Motor neuron (in vitro differentiated cells): ENCODE results near the gene RGSL1. TPM values are rescaled to one million over a fixed set of nuclear protein-coding genes. Genes with fewer than 3 reads are reported as not detected.

Experiments used
- ATAC-seq, 8 experiments: fragments of 200-7000 bp; cut with Tn5 transposase; replicated peaks in 6 of 8; 2 replicates each; pipeline ENCODE4 v1.8.0; 2021; ENCODE audit warnings: mild to moderate bottlenecking in 8 of 8, moderate library complexity in 8 of 8
- H3K27ac ChIP-seq, 2 donors: fragments of 250-450 bp; sonication (Bioruptor Pico); 2 replicates each; pipeline ENCODE4 v1.9.0; 2021; ENCODE audit warnings: antibody characterized with exemption in 2 of 2, mild to moderate bottlenecking in 2 of 2, moderate library complexity in 1 of 2
- H3K4me1 ChIP-seq, 2 donors: fragments of 250-450 bp; sonication (Bioruptor Pico); replicated peaks in 1 of 2; 2 replicates each; pipeline ENCODE4 v1.6.1; 2021; ENCODE audit warnings: antibody characterized with exemption in 2 of 2, mild to moderate bottlenecking in 2 of 2, moderate library complexity in 1 of 2
- H3K4me3 ChIP-seq, 5 donors: fragments of 250-450 bp; sonication (Bioruptor Pico); 2 replicates each; pipeline ENCODE4 v1.9.0; 2021; ENCODE audit warnings: antibody characterized with exemption in 5 of 5, mild to moderate bottlenecking in 5 of 5, moderate library complexity in 4 of 5
- WGBS, 10 experiments: fragments of 450-650 bp; shearing (Covaris generic); methylation state at CpG; one replicate each; pipeline ENCODE4 v1.0.0; 2022; 5-methylcytosine and 5-hydroxymethylcytosine counted together
- in situ Hi-C, 9 experiments: fragments of 400-800 bp; cut with MboI; loops; one replicate each; pipeline ENCODE4 v1.15.0; 2021; ENCODE audit warnings: low sequenced_read_pairs in 9 of 9, low pct_unique_long_range_greater_than_20kb in 2 of 9; ENCODE audit not compliant: unreplicated experiment in 9 of 9
- total RNA-seq, 8 experiments: library from RNA; unstranded; fragments of 300-600 nt; gene quantifications; 2 replicates each; pipeline versions ENCODE4 v1.2.3 to v1.2.4, GENCODE V29; 2022

RGSL1 gene
- total RNA-seq, 8 experiments from 2014 or later, result 0.17 to 2.2 (median 0.21) TPM; not detected in 3

DNA sequence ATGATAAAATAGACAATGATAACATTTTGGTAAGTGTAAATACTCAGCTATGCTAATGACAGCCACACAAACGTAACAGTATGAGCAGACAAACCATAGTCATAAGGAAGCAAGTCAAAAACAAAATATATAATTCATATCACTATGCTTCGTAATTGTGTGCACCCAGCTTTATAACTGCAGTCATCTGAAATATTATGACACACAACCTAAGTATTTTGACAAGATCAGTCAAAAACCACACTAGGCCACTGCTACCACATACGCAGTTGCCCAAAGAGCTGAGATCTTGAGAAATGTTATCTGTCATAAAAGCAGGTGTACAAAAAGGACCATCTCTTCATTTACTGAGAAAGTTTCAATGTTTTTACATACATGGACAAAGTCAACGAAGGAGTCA lies 113.1 kb downstream of the RGSL1 start:
- Histone ChIP-seq H3K4me1 (peaks cover 0 to 11% of the 10 kb centered on the region in 2 donors), H3K27ac (no peak overlapping the region), H3K4me3 (no peak overlapping the region)
- ATAC-seq, result no peak
- in situ Hi-C loops, result no loop called here
- WGBS, 10 experiments, result 32 to 88% (median 71%) methylated on average over 3 to 4 of the region's 4 CpGs

DNA sequence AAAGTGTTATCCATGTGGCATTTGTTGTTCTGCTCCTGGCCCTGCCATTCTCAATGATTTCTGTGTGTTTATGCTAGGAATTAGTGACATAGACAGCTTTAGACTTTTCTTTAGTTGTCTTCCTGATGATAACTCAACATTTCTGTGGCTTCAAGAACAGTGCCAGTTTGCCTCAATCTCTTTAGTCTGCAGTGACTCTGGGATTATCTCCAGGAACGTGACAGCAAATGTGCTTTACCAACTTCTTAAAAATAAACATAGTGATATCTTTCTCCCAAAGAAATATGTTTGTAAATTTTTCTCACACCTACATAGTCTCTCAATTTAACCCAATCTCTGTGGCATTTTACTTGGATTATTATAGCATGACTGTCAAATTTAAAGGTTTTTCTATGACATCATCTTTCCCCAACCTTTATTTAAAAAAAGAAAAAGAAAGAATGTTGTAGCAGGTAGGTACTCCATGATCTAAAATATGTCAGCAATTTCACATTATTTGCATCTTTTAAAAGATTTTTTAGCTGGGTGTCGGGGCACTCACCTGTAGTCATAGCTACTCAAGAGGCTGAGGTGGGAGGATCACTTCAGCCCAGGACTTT lies 114.6 kb downstream of the RGSL1 start:
- H3K27ac ChIP-seq, result no peak overlapping the region
- in situ Hi-C loops, result no loop called here
- 0 to 100% (median 79%) methylated on average over 1 to 2 of the region's 2 CpGs for WGBS, 10 experiments
- peaks cover 0 to 11% of the 10 kb centered on the region in 2 donors for H3K4me1 ChIP-seq
- no peak for ATAC-seq
- H3K4me3 ChIP-seq, result no peak overlapping the region

DNA sequence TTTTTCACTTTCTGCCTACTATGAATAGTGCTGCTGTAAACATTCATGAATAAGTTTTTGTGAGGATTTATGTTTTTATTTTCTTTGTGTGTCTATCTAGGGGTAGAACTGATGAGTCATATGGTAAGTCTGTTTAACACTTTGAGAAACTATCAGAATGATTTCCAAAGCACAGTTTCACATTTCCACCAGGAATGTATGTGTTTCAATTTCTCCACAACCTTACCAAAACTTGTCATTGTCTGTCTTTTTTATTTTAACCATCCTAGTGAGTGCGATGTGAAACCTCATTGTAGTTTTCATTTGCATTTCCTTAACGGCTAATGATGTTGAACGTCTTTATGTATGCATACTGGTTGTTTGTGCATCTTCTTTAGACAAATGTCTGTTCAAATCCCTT lies 115.6 kb downstream of the RGSL1 start:
- in situ Hi-C loops, result no loop called here
- ATAC-seq, result no peak
- Histone ChIP-seq H3K4me1 (peaks cover 0 to 3% of the 10 kb centered on the region in 2 donors), H3K4me3 (no peak overlapping the region), H3K27ac (no peak overlapping the region)
- 51 to 85% (median 66%) methylated on average over 3 of the region's 3 CpGs; no CpG with 5 or more reads in 1 of the 10 experiments for WGBS, 10 experiments

DNA sequence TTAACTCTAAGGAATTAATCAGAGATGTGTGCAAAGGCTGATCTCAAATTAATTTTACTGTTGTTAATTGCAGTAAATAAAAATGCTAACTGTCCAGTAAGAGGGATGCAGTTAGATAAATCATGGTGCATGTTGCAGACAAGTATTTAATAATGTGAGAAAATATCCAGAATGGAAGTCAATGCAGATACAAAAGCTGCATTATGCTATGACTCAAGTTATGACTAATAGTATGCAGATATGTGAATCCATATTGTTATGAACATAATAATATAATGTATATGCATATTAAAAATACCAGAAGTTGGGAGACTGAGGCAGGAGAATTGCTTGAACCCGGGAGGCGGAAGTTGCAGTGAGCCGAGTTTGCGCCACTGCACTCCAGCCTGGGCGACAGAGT lies 117.7 kb downstream of the RGSL1 start:
- ATAC-seq, result no peak
- in situ Hi-C loops, result no loop called here
- Histone ChIP-seq H3K4me1 (no peaks in the 10 kb centered on the region), H3K4me3 (no peak overlapping the region), H3K27ac (no peak overlapping the region)
- WGBS, 10 experiments, result 74 to 100% (median 94%) methylated on average over 1 to 5 of the region's 5 CpGs; no CpG with 5 or more reads in 2 of the 10 experiments

- Histone ChIP-seq H3K4me3 (no peak overlapping the region), H3K4me1 (no peaks in the 10 kb centered on the region), H3K27ac (no peak overlapping the region)
- in situ Hi-C loops, result no loop called here
- ATAC-seq, result no peak
- WGBS, 10 experiments, result 42 to 98% (median 76%) methylated on average over 1 to 3 of the region's 3 CpGs; no CpG with 5 or more reads in 1 of the 10 experiments
These were observed 118.8 kb downstream of the RGSL1 start for GRCh38 chr1:182568647-182569284.

GRCh38 chr1:182569939-182570610 lies 120.1 kb downstream of the RGSL1 start:
- in situ Hi-C loops, result no loop called here
- no peak for ATAC-seq
- WGBS, 10 experiments, result 84 to 100% (median 96%) methylated on average over 1 to 6 of the region's 6 CpGs; no CpG with 5 or more reads in 3 of the 10 experiments
- H3K27ac ChIP-seq, result no peak overlapping the region
- H3K4me3 ChIP-seq, result no peak overlapping the region
- no peaks in the 10 kb centered on the region for H3K4me1 ChIP-seq

DNA sequence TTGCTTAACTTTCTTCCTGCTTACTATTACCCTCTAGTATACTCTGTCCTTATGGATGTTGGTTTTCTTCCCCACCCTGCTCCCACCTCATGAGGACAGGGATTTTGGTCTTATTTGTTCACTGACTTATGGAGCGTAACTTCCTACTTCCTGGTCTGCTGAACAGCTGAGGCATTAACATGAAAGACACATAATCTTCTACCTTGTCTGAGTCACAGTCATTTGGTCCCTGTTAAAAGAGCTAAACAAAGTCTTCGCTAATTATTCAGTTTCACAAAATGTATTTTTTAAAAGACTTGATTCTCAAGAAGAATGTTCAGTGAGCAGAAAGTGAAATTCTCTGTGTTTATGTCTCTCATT lies 120.6 kb downstream of the RGSL1 start:
- Histone ChIP-seq H3K27ac (no peak overlapping the region), H3K4me3 (no peak overlapping the region), H3K4me1 (no peaks in the 10 kb centered on the region)
- in situ Hi-C loops, result no loop called here
- no peak for ATAC-seq
- WGBS, 10 experiments, result 75 to 100% (median 93%) methylated on average over 2 of the region's 2 CpGs; no CpG with 5 or more reads in 3 of the 10 experiments

DNA sequence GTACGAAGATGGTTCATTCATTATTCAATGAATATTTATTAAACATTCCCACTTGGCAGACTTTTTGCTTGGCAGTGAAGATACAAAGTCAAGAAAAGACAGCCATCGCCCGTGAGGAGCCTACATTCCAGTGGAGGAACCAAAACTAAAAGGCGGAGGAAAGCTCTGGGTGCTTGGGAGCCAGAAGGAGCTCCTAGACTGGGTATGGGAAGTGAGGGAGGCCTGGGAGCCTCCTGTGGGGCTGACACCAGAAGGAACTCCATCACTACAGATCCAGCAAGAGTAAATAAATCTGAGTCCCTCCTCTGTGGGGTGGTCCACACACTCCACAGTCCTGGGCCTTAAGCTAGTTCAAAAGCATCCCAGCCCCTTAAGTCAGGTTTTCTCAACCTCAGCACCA lies 124.2 kb downstream of the RGSL1 start:
- ATAC-seq, result no peak
- 40 to 100% (median 90%) methylated on average over 1 to 4 of the region's 4 CpGs; no CpG with 5 or more reads in 2 of the 10 experiments for WGBS, 10 experiments
- Histone ChIP-seq H3K27ac (no peak overlapping the region), H3K4me3 (no peak overlapping the region), H3K4me1 (no peaks in the 10 kb centered on the region)
- in situ Hi-C loops, result no loop called here

- WGBS, 10 experiments, result 0 to 100% (median 88%) methylated on average over 1 to 3 of the region's 3 CpGs; no CpG with 5 or more reads in 1 of the 10 experiments
- in situ Hi-C loops, result loop anchor here in 3 of 9 experiments (25.0 kb wide), 1 partner anchor 488 kb away; no protein-coding TSS in a partner anchor
- no peak overlapping the region for H3K27ac ChIP-seq
These were observed 125.7 kb downstream of the RGSL1 start for GRCh38 chr1:182575540-182576149.

DNA sequence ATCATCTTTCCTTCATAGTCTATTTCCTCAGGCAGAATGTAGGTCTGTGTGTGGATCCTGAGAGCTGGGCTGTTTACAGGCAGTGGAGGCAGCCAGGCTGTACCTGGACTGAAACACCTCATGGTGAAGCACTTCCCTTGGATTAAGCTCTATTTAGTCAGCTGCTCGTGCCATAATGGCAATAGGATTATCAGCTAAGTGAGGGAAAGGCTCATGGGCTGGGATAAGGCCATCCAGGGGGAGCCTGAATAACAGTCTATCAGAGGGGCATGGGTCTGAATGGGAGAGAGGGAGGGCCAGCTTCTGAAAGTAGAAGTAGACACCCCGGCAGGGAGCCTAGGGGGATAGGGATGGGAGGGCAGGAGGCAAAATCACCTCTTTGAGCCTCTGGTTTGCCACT lies 130.8 kb downstream of the RGSL1 start:
- Histone ChIP-seq H3K27ac (no peak overlapping the region), H3K4me1 (no peaks in the 10 kb centered on the region), H3K4me3 (no peak overlapping the region)
- 17 to 100% (median 45%) methylated on average over 1 of the region's 2 CpGs; no CpG with 5 or more reads in 4 of the 10 experiments for WGBS, 10 experiments
- ATAC-seq, result no peak
- in situ Hi-C loops, result loop anchor here in 3 of 9 experiments (25.0 kb wide), 1 partner anchor 493 kb away; no protein-coding TSS in a partner anchor

More at GRCh38 chr1:182575540-182576149, 125.7 kb downstream of the RGSL1 start:
- peak in 2 of 8 experiments; percentile 73 to 94 for ATAC-seq
- Histone ChIP-seq H3K4me3 (no peak overlapping the region), H3K4me1 (no peaks in the 10 kb centered on the region)

DNA sequence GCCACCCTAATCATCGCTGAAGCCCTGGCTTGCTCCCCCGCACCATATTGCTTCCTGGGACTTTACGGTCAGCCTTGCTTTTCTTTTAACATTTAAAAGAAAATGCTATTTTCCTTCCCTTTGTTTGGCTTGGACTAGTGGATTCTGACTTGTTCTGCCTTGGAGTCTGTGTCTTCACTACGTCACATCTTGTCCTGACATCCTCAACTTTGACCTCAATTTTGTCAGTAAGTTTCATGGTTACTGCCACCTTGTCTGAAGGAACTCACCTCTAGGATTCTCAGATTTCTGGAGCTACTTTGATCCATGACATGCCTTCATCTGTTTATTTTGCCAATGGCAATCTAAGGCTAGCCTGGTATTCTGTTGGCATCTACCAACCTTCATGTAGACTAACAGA lies 134.8 kb downstream of the RGSL1 start:
- WGBS, 10 experiments, result 82 to 92% (median 89%) methylated on average over 2 to 4 of the region's 4 CpGs; no CpG with 5 or more reads in 3 of the 10 experiments
- no peak overlapping the region for H3K27ac ChIP-seq
- H3K4me3 ChIP-seq, result no peak overlapping the region
- in situ Hi-C loops, result loop anchor here in 3 of 9 experiments (25.0 kb wide), 1 partner anchor 497 kb away; no protein-coding TSS in a partner anchor
- ATAC-seq, result no peak
- peaks cover 3 to 10% of the 10 kb centered on the region in 2 donors for H3K4me1 ChIP-seq

- peak in 1 of 8 experiments; percentile 34 for ATAC-seq
- in situ Hi-C loops, result loop anchor here in 3 of 9 experiments (25.0 kb wide), 1 partner anchor 499 kb away; no protein-coding TSS in a partner anchor
- WGBS, 10 experiments, result 58 to 100% (median 82%) methylated on average over 2 to 11 of the region's 11 CpGs
These were observed 136.4 kb downstream of the RGSL1 start for GRCh38 chr1:182586380-182586779.

DNA sequence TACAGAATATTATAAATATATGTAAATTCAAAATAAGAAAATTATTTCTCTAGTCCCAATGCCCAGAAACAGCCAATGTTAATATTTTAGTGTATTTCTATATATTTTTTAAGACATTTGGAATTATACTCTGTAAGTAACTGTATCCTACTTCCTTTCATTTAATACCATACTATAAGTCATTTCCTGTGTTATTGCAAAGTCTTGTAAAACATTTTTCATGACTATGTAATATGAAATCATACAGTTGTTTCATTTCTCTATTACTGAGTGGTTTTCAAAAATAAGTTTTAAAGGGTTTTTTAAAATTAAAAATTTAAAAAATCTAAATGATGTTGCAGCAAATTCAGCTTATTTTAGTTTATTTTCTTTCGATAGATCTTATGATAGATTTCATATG lies 137.1 kb downstream of the RGSL1 start:
- Histone ChIP-seq H3K27ac (no peak overlapping the region), H3K4me1 (peaks cover 3 to 10% of the 10 kb centered on the region in 2 donors), H3K4me3 (no peak overlapping the region)
- ATAC-seq, result no peak
- 0 to 8% (median 0%) methylated on average over 1 of the region's 1 CpG for WGBS, 10 experiments
- in situ Hi-C loops, result loop anchor here in 3 of 9 experiments (25.0 kb wide), 1 partner anchor 500 kb away; no protein-coding TSS in a partner anchor

More at GRCh38 chr1:182586380-182586779, 136.4 kb downstream of the RGSL1 start:
- Histone ChIP-seq H3K4me1 (peaks cover 3 to 10% of the 10 kb centered on the region in 2 donors), H3K4me3 (no peak overlapping the region), H3K27ac (no peak overlapping the region)
